GM20000 (cell line): ENCODE data around the gene CTNNA2.

Experiments
- DNase-seq: peaks from one replicate; pipeline ENCODE4 v3.0.0; 2012; ENCODE audit warnings: low spot score
- TF ChIP-seq, protein P1 (sequence below): IDR thresholded peaks from 2 replicates; pipeline ENCODE4 v1.5.1; 2012; ENCODE audit warnings: mild to moderate bottlenecking, control low read depth; ENCODE audit errors: extremely low read depth, missing control alignments

The CTNNA2 gene

DNA sequence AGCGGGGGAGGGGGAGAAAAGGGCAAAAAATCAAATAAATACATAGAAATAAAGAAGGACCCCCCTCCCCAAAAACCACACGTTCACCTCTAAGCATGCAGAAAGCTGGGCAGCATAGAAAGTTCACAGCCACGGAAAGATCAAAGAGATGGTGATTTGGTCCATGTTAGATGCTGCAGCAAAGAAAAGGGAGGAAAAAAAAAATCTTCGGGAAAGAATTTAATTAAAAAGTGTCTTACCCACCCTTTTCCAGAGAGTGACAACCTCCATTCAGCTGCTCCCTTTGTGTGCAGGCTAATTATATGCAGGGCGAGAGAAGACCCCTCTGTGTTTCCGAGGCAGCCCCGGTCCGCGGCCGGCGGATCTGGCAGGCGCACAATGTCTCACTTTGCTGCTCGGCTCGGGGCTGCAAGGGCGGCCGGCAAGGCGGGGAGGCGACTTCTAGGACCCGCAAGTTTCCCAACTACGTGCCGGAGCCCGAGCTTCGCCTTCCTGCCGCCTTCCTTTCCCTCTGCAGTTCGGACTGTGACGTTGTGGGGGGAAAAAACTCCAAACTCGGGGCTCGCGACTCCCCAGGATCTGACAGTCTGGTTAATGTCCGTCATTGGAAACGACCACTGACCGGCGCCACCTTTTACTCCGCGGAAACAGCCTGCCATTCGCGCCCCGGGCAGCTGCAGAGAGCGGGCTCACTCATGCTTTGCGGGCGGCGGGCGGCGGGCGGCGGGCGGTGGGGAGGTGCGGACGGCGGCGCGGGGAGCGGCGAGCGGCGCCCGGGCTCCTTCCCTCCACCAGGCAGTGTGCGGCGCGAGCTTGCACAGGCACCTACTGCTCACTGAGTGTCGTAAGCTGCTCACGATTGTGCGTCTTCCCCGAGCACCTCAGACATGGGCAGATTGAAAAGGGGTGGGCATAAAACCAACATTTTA, 791.3 kb downstream of the CTNNA2 start, which contains the start of gene LRRTM1:
Gene LRRTM1, minus strand, starts transcription at position 844 of the 929 bp plus-strand sequence. CDS start 933 bp downstream, outside the sequence.
- TF ChIP-seq, protein P1, sequence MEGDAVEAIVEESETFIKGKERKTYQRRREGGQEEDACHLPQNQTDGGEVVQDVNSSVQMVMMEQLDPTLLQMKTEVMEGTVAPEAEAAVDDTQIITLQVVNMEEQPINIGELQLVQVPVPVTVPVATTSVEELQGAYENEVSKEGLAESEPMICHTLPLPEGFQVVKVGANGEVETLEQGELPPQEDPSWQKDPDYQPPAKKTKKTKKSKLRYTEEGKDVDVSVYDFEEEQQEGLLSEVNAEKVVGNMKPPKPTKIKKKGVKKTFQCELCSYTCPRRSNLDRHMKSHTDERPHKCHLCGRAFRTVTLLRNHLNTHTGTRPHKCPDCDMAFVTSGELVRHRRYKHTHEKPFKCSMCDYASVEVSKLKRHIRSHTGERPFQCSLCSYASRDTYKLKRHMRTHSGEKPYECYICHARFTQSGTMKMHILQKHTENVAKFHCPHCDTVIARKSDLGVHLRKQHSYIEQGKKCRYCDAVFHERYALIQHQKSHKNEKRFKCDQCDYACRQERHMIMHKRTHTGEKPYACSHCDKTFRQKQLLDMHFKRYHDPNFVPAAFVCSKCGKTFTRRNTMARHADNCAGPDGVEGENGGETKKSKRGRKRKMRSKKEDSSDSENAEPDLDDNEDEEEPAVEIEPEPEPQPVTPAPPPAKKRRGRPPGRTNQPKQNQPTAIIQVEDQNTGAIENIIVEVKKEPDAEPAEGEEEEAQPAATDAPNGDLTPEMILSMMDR, result no peak
- DNase-seq, result no peak

DNA sequence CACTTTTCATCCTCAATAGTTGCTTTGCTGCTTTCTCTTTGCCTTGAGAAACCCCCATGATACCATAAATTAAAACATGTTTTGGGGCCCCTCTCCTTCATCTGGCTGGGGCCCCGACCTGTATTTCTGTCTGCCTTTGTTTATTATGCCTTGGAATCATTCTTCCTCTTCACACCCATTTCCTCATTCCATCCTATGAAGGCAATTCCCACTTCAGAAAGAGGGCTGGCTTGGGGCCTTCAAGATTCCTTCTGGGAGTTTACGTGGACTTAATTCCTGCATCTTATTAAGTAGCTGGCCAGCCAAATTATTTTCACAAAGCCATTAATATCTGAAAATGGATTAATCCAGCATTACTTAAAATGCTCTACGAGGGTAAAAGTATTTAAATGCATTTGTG, 798.5 kb downstream of the CTNNA2 start:
- DNase-seq, result no peak
- TF ChIP-seq, protein P1, result no peak

DNA sequence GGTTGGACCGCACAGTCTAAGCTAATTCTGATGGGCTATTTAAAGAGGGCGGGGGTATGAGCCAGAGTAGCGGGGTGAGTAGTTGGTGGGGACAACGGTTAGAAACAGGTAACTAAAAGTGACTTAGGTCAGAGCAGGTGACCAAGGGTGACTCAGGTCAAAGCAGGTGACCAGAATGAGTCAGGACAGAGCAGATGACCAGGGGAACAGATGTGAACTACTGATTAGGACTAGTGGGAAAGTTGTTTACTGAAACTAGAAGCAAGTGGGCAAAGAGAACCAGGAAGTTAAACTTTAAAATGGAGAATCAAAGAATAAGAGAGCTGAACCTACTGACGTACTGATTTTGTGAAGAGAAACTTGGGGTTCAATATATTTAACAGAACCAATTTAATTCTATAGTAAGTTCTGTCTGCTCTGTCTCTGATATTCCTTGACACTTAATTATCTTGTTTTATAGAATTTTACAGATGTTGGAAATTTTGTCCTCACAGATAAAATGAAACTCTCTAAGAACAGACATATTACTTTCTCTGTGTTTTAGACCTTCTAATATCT, 799.5 kb downstream of the CTNNA2 start:
- TF ChIP-seq, protein P1, result no peak
- DNase-seq, result no peak

DNA sequence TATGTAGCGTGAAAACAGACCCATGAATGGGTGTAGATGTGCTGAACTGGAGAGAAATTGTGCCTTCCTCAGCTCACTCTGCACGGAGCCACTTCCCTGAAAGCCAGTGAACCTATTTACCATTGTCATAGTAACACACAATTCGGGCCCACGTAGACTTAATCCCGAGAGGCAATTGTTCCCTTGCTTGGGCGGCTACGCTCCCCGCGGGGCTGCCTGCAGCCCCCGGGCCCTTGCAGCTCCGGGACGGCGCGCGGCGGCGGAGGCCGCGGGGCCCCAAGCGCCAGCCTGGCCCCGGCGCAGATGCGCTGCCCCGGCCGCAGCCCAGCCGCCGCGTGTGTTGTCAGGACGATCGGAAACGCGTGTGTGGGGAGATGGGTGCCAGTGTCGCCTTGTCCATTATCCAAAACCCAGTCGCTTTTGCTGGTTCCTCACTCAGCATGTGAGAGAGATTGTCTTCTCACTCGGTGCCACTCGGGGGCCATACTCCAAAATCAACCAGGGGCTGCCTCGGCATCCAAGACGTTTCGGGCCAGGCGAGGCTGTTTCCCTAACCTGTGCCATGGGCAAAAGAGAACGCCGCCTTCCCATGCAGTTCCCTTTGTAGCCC, 809.6 kb downstream of the CTNNA2 start:
- DNase-seq, result no peak
- TF ChIP-seq, protein P1, result no peak

DNA sequence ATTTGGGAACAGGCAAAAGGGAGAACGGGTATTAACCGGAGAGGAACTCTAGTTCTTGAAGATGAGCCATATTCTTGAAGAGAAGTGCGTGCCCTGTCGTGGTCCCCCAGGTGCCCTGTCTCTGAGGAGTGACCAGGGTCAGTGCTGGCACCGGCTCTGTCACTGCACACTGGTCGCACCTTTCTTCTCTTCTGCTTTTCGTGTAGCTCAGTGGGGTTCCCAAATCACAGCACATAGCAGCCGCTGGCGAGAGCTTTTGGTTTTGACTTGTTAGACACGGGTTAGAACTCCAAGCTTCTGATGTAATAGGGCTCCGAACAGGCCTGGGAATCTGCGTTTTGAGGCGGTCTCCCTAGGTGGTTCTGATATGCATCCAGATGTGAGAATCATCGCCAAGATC, 810.1 kb downstream of the CTNNA2 start:
- no peak for DNase-seq
- TF ChIP-seq, protein P1, result no peak

DNA sequence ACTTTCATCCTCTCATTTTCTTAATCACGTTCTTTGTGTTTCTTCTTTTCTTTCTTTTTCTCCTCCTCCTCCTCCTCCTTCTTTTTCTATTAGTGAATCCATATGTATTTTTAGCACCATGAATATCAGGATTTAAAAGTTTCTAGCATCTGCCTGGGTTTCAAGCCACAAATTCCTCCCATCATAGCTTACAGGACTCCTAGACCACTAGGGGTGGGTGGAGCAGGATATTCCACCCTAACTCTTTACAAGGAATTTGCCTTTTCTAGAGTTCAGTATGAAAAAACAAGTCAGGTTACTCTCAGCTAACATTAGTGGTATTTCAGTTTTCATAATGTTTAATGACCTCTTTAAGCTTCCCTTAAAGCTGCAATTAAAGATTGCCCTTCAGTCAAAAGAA, 810.8 kb downstream of the CTNNA2 start:
- DNase-seq, result no peak
- TF ChIP-seq, protein P1, result no peak

DNA sequence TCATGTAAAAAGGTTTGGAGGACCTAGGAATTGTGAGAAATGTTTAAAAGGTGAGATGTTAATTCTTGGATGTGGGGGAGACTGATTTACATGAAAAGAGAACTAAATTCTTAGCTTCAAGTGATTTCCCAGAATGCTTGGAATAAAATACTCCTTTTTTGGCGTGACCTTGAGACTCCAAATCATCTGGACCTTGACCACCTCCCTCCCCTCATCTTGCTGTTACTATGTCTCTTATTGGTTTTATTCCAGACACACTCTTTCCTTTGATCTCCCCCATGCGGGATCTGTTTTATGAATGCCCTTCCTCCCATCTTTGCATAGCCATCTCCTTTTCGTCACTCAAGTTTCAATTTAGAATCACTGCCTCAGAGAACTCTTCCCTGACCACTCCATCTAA, 811.7 kb downstream of the CTNNA2 start:
- no peak for DNase-seq
- TF ChIP-seq, protein P1, result no peak
